Ammon's horn (tissue), 1 donor: Measurements from ENCODE around the gene PIP.
A peak's percentile ranks its signal among the peaks of the same experiment; 100 is the strongest.
"Not testable (repeated sequence)": the region's sequence is repeated elsewhere in the genome, so short reads cannot be mapped to it uniquely, and the experiment has no call there.

ENCODE experiments used
- DNase-seq: peaks from one replicate; pipeline ENCODE4 v3.0.0-alpha.2; 2016; ENCODE audit warnings: low spot score

The PIP gene, protein sequence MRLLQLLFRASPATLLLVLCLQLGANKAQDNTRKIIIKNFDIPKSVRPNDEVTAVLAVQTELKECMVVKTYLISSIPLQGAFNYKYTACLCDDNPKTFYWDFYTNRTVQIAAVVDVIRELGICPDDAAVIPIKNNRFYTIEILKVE

DNA sequence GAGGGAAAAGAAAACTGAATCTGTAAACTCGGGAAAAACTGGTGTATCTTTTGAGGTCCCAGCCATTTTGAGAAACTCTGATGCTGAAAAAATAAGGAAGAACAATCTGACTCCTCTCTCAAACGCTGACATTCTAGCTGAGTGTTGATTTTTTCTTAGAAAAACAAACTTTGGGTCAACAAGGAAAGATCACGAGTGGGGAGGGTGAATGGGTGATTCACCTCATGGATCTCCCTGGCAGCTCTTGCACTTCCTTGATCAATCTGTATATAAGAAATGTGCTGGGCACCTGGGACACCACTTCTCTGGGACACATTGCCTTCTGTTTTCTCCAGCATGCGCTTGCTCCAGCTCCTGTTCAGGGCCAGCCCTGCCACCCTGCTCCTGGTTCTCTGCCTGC is at the start of gene PIP:
Gene PIP, plus strand, starts transcription at position 297 of the 400 bp plus-strand sequence. Its CDS starts 40 bp downstream, at position 337.
- DNase-seq = no peak

DNA sequence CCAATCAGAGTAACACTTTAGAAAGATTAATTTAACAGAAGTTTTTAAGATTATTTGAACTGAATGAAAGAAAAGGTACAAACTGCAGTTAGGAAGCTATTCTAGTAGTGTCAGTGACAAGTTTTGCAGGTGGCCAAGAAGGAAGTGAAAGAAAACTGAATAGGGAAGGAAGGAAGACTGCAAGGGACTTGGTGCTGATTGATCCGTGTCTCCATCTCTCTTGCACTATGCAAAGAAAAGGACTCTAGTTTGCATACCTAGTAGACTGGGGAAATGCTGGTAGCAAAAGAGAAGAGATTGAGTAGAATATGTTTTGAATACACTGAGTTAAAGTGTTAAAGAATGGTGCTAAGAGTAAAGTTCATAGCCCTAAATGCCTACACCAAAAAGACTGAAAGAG is 46.8 kb upstream of the PIP start:
- no peak for DNase-seq

DNA sequence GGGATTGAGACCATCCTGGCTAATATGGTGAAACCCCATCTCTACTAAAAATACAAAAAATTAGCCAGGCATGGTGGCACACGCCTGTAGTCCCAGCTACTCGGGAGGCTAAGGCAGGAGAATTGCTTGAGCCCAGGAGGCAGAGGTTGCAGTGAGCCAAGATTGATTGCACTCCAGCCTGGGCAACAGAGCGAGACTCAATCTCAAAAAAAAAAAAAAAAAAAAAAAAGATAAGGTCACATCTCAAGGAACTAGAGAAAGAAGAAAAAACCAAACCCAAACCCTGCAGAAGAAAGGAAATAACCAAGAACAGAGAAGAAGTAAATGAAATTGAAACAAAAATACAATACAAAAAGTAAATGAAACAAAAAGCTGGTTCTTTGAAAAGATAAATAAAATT is 46.3 kb upstream of the PIP start:
- not testable (repeated sequence) for DNase-seq

DNA sequence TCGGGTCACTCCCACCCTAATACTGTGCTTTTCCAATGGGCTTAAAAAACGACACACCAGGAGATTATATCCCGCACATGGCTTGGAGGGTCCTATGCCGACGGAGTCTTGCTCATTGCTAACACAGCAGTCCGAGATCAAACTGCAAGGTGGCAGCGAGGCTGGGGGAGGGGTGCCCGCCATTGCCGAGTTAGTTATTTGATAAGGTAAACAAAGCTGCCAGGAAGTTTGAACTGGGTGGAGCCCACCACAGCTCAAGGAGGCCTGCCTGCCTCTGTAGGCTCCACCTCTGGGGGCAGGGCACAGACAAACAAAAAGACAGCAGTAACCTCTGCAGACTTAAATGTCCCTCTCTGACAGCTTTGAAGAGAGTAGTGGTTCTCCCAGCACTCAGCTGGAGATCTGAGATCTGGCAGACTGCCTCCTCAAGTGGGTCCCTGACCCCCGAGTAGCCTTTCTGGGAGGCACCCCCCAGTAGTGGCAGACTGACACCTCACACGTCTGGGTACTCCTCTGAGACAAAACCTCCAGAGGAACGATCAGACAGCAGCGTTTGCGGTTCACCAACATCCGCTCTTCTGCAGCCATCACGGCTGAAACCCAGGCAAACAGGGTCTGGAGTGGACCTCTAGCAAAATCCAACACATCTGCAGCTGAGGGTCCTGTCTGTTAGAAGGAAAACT is 43.2 kb upstream of the PIP start:
- not testable (repeated sequence) for DNase-seq

DNA sequence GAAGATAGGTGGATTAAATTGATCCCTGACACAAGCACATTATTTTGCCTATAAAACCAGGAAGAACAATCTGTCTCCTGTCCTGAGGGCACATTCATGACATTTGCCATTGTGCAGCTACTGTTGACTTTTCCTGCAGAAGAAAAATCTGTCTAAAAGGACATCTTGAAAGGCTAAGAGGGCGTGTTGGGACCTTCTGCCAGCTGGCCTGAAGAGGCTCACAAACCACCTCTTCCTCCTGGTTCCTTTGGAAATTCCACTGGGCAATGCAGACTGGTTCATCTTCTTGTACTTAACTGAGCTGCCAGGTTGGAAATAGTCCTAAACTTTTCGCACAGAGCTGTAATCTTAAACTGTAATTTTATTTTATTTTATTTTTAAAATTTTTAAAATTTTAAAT is 35.7 kb upstream of the PIP start:
- DNase-seq = no peak

DNA sequence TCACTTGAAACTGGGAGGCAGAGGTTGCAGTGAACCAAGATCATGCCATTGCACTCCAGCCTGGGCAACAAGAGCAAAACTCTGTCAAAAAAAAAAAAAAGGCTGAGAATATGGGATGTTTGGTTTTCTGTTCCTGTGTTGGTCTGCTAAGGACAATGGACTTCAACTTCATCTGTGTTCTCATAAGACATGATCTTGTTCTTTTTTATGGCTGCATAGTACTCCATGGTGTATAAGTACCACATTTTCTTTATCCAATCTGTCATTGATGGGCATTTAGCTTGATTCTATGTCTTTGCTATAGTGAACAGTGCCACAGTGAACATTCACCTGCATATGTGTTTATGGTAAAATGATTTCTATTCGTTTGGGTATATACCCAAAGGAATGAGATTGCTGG is 32.3 kb upstream of the PIP start:
- not testable (repeated sequence) for DNase-seq

DNA sequence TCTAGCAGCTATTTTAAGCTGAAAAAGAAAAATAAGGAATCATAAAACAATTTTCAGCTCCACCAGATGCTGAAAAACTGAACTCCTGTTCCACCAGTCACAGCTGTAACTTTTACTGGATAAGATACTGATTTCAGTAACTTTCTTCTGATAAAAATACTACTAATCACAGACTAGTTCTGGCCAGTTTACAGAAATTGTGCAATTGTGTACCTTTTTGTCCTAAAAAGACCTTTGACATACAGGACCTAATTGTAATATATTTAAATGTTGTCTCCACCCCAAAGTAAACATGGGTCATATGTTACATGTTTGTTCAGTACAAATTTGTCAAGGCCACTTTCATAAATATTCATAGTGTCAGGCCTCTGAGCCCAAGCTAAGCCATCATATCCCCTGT is 27.1 kb upstream of the PIP start:
- DNase-seq = no peak

DNA sequence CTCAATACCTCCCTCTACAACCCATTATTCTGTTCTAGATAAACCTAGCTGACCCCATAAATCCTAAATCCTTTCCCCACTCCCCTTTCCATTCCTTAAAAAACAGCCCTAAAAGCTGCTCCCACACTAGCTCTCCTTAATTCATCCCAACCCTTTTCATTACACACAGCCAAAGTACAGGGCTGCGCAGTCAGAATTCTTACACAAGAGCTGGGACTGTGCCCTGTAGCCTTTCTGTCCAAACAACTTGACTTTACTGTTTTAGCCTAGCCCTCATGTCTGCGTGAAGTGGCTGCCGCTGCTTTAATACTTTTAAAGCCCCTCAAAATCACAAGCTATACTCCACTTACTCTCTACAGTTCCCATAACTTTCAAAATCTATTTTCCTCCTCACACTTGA is 23.9 kb upstream of the PIP start:
- DNase-seq = not testable (repeated sequence)

DNA sequence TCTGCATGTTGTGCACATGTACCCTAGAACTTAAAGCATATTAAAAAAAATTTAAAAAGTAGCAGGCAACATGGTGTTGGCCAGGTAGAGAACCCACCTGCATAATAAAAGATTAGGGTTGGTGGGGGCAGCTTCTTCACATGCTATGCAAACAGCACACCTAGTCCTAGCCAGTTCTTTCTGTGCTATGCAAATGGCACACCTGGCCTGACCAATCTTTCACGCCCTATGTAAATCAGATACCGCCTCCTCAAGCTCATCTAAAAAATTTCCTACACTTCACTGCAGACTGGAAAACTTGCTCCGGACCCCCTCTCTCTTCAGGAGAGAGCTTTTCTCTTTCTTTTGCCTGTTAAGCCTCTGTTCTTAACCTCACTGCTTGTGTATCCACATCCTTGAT is 14.5 kb upstream of the PIP start:
- DNase-seq = no peak

DNA sequence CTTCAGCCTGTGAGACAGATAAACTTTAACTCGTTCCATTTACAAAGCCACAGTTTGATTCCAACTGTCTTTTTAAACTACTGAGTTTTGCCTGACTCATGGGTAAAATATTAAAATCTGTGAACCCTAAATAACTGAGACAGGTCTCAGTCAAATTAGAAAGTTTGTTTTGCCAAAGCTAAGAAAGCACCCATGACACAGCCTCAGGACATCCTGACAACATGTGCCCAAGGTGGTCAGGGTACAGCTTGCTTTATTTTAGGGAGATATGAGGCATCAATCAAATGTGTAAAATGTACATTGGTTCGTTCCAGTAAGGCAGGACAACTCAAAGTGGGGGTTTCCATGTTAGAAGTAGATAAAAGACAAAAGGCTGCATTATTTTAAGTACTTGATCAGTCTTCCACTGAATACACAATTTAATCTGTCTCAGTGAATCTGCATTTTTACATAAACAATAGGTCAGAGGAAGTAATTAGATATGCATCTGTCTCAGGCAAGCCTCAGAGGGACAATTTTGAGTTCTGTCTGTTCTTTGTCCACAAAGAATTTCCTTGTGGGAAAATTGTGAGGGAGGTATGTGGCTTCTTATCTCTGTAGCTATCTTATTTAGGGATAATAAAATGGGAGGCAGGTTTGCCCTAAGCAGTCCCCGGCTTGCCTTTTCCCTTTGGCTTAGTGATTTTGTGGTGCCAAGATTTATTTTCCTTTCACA is 11.0 kb upstream of the PIP start:
- no peak for DNase-seq

DNA sequence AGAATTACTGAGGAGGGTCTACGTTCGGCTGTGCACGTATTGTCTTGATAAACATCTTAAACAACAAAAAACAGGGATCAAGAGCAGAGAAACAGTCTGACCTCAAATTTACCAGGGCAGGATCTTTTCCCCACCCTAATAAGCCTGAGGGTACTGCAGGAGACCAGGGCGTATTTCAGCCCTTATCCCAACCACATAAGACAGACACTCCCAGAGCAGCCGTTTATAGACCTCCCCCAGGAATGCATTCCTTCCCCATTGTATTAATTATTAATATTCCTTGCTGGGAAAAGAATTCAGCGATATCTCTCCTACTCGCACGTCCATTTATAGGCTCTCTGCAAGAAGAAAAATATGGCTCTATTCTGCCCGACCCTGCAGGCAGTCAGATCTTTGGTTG is 8.6 kb upstream of the PIP start:
- not testable (repeated sequence) for DNase-seq

DNA sequence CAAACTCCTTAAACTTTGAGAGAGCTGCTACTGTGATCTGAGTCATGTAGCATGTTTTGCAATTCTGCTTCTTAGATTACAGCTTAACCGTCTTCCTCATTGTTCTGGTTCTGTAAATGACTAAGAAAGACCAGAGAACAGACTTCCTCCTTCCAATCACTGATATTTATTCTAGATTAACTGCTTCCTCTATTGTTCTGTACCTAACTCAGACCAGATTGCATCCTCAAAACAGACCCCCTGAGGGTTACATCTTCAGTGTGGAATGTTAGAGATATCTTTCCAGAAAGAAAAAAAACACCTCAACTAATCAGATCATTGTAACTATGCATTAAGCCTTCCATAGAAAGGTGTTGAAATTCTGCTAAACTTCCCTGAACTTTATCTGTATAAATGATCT is 5.7 kb upstream of the PIP start:
- DNase-seq = peak; percentile 10

DNA sequence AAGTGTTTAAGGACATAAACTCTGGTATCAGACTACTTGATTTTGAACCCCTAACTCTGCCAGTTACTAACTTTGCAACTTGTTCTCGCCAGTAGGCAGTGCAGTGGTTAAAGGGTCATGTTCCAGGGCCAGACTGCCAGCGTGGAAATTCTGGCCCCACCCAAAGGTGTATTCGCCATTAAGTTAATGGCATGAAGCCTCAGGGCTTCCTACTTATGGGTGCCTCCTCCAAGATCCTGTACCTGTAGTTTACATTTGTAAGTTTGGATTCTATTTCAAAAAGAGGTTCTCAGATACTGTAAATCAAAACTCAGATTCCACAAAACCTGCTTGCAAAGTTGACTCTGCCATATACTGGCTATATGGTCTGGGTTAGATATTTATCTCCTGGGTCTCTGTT is 2.8 kb upstream of the PIP start:
- no peak for DNase-seq

DNA sequence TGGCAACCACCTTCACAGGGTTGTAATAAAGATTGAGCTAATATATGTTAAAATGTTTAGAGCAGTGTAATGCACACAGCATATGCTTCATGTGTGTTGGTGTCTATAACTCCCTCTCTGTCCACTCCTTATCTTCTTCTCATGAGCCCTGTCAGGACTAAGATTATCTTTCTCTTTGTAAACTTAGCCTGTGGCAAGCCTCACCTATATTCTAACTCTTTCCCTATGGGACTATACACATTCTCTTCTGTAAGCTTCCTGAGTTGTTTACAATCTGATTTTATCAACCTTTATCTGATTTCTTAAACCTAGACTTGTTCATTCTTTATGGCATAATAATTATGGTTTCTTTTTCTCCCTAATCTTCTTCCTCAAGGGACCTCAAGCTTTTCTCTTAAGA is 2.4 kb upstream of the PIP start:
- DNase-seq = no peak

DNA sequence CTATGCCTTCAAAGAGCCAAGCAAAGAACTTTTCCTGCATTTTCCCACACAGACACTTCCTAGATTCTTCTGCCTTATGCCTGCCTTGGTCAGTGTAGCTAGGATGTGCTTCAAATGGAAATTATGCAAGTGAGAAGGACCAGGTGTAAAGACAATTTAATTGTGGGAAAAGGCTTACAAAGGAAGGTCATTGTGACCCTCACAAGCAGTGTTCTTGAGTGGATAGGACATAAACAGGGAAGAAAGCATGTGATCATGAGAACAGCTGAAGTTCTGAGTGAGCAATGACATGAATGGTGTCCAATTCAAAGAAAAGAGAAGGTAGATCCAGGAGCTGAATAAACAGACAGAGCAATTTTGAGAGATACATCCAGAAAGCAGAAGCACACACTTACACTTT is 1.3 kb upstream of the PIP start:
- DNase-seq = no peak

DNA sequence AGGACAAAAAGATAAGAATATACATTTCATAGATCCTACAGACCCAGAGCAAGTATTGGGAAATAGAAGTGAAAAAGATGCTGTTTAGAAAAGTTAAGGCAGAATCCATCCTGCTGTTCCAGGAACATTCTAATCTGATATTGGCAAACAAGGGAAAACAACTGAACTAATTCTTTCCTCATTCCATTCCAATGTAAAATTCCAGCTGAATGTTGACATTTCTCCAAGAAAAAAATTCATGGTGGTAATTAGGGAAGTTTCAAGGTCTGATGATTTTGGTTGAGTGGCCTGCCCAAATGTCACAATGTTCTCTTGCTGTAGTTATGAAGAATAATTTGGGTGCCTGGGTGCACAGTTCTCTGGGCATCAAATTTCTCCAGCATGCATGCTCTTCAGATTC is 15.2 kb downstream of the PIP start:
- DNase-seq = no peak

DNA sequence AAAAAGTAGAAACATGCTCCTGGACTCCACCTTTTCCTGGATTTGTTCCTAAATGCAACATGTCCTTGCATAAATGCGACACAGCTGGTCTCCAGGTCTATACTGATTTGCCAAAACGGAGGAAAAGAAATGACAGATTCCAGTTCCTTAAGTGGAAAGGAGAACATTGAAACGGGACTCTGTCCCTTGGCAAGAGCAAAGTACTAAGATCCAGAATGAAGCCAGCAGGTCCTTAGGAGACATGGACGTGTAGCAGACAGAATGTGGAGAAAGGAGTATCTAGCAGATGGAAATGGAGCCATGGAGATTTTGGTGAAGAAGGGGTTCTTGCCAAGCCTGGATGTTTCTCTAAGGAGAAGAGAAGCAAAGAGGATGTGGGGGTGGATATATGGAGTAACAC is 16.2 kb downstream of the PIP start:
- DNase-seq = no peak

DNA sequence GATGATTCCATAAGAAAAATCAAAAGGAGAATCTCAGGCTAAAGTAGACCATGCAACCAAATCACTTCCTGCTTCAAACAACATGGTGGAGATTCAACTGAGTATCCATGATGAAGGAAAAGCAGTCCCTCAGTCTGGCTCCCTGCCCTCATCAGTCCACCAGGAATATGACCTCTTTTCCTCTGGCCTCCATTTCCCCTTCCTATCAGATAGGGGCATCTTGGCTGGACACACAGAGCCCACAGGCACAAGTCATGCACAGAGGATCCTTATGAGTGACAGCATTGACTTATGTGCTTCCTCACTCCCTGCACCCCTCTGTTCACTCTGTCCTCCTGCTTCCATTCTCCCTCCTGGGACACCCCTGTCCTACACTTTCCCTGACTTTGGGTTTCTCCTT is 16.8 kb downstream of the PIP start:
- DNase-seq = no peak

DNA sequence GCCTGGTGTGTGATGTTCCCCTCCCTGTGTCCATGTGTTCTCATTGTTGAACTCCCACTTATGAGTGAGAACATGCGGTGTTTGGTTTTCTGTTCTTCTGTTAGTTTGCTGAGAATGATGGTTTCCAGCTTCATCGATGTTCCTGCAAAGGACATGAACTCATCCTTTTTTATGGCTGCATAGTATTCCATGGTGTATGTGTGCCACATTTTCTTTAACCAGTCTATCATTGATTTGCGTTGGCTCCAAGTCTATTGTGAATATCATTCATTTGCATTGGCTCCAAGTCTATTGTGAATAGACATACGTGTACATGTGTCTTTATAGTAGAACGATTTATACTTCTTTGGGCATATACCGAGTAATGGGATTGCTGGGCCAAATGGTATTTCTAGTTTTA is 18.8 kb downstream of the PIP start:
- not testable (repeated sequence) for DNase-seq

DNA sequence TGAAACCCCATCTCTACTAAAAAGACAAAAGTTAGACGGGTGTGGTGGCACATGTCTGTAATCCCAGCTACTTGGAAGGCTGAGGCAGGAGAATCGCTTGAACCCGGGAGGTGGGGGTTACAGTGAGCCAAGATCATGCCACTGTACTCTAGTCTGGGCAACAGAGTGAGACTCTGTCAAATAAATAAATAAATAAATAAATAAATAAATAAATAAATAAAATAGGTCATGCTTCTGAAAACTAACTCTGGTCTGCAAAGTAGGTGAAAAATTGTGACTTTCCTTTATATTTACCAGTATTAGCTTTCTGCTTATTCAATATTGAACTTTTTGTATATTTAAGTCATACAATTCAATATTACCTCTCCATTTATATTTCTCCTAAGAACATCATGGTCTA is 26.7 kb downstream of the PIP start:
- DNase-seq = not testable (repeated sequence)

DNA sequence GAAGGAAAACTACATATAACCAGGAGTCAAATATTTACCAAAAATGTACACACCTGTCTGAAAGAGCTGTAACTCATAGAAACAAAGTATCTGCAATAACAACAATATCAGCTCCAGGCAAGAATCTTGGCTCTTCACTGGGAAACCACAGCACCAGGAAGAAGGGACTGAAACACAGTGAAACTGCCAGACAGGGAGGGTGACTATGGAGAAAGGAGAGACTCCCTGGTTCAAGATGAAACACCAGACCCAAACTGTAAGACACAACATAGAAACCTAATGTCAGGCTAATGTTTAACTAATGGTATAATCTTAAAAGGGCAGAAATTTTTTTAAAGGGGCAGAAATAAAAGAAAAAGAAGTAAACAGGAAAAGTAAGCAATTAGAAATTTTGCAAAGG is 39.8 kb downstream of the PIP start:
- no peak for DNase-seq

DNA sequence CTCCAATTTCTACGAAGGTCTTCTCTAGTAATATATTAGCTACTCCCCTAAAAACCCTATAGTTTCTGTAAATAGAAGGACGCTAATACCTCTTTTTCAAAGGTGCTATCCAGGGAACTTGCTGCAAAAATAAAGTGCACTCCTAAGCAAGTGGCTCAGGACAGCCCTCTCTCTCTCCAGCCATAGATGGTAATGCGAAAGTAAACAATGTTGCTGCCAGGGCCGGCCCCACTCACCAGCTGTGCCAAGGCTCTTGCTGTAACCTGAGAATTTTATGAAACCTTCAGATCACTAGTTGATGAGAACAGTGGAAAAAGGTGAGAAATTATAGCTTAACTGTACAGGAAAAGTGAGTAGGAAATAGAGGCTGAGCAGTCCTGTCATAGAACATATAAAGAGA is 40.5 kb downstream of the PIP start:
- no peak for DNase-seq

DNA sequence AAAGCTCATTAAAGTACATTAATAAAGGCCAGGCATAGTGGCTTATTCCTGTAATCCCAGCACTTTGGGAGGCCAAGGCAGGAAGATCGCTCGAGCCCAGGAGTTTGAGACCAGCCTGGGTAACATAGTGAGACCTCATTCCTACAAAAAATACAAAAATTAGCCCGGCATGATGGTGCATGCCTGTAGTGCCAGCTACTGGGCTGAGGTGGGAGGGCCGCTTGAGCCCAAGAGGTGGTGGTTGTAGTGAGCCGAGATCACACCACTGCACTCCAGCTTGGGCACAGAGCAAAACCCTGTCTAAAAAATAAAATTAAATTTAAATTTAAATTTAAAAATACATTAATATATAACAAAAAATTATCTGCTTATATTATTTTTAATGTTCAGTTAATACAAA is 44.3 kb downstream of the PIP start:
- no peak for DNase-seq
